ENCODE results near the gene UQCR11.
A peak's percentile ranks its signal among the peaks of the same experiment; 100 is the strongest.

The UQCR11 gene

GRCh38 chr19:1567116-1567847 lies 38.0 kb downstream of the UQCR11 start:
- Mint-ChIP-seq H3K9me3 (no peaks in the 10 kb centered on the region), H3K27ac (no peak overlapping the region), H3K4me1 (peaks cover 5% of the 10 kb centered on the region), H3K27me3 (peaks cover 73% of the 10 kb centered on the region), H3K36me3 (no peaks in the 10 kb centered on the region), H3K4me3 (peak overlapping the region; percentile 41)
- CTCF ChIA-PET = no interaction called here
- DNase-seq = peak; percentile 29

GRCh38 chr19:1566392-1567115 lies 38.7 kb downstream of the UQCR11 start:
- no peak for DNase-seq
- peaks cover 66% of the 10 kb centered on the region for H3K27me3 Mint-ChIP-seq
- peaks cover 5% of the 10 kb centered on the region for H3K4me1 Mint-ChIP-seq
- peak overlapping the region; percentile 31 for H3K4me3 Mint-ChIP-seq
- no peaks in the 10 kb centered on the region for H3K36me3 Mint-ChIP-seq
- CTCF ChIA-PET = no interaction called here
- no peak overlapping the region for H3K27ac Mint-ChIP-seq
- H3K9me3 Mint-ChIP-seq = no peaks in the 10 kb centered on the region

GRCh38 chr19:1563251-1563650 lies 42.0 kb downstream of the UQCR11 start:
- no peaks in the 10 kb centered on the region for H3K36me3 Mint-ChIP-seq
- no peak overlapping the region for H3K27ac Mint-ChIP-seq
- peaks cover 34% of the 10 kb centered on the region for H3K27me3 Mint-ChIP-seq

GRCh38 chr19:1561236-1561842 lies 43.9 kb downstream of the UQCR11 start:
- CTCF ChIA-PET = interaction anchor here (0.6 to 0.7 kb wide), 2 partner anchors 29 to 90 kb away, joined by 3 read pairs; no protein-coding TSS in a partner anchor
- Mint-ChIP-seq H3K27ac (no peak overlapping the region), H3K36me3 (no peaks in the 10 kb centered on the region), H3K4me1 (no peaks in the 10 kb centered on the region), H3K4me3 (no peak overlapping the region), H3K9me3 (no peaks in the 10 kb centered on the region), H3K27me3 (peaks cover 30% of the 10 kb centered on the region)
- DNase-seq = no peak

More at GRCh38 chr19:1563251-1563650, 42.0 kb downstream of the UQCR11 start:
- H3K4me1 Mint-ChIP-seq = no peaks in the 10 kb centered on the region
- H3K4me3 Mint-ChIP-seq = no peak overlapping the region
- no peak for DNase-seq
- CTCF ChIA-PET = no interaction called here
- H3K9me3 Mint-ChIP-seq = no peaks in the 10 kb centered on the region

- CTCF ChIA-PET = no interaction called here
- H3K4me3 Mint-ChIP-seq = no peak overlapping the region
- H3K9me3 Mint-ChIP-seq = no peaks in the 10 kb centered on the region
These were observed 44.9 kb downstream of the UQCR11 start for GRCh38 chr19:1560286-1560882.

GRCh38 chr19:1558552-1558951 lies 46.7 kb downstream of the UQCR11 start:
- no peaks in the 10 kb centered on the region for H3K9me3 Mint-ChIP-seq
- H3K27me3 Mint-ChIP-seq = peaks cover 7% of the 10 kb centered on the region
- H3K36me3 Mint-ChIP-seq = no peaks in the 10 kb centered on the region
- H3K4me1 Mint-ChIP-seq = no peaks in the 10 kb centered on the region
- H3K4me3 Mint-ChIP-seq = no peak overlapping the region
- no peak overlapping the region for H3K27ac Mint-ChIP-seq
- CTCF ChIA-PET = no interaction called here
- DNase-seq = no peak

More at GRCh38 chr19:1560286-1560882, 44.9 kb downstream of the UQCR11 start:
- no peak for DNase-seq
- Mint-ChIP-seq H3K27me3 (peaks cover 20% of the 10 kb centered on the region), H3K36me3 (no peaks in the 10 kb centered on the region), H3K4me1 (no peaks in the 10 kb centered on the region), H3K27ac (no peak overlapping the region)

GRCh38 chr19:1556390-1557070 lies 48.7 kb downstream of the UQCR11 start:
- H3K4me1 Mint-ChIP-seq = no peaks in the 10 kb centered on the region
- peaks cover 9% of the 10 kb centered on the region for H3K27me3 Mint-ChIP-seq
- H3K9me3 Mint-ChIP-seq = no peaks in the 10 kb centered on the region
- CTCF ChIA-PET = no interaction called here
- H3K36me3 Mint-ChIP-seq = no peaks in the 10 kb centered on the region
- H3K4me3 Mint-ChIP-seq = no peak overlapping the region
- H3K27ac Mint-ChIP-seq = no peak overlapping the region
- no peak for DNase-seq

- Mint-ChIP-seq H3K4me3 (no peak overlapping the region), H3K36me3 (no peaks in the 10 kb centered on the region), H3K27me3 (peaks cover 11% of the 10 kb centered on the region), H3K9me3 (no peaks in the 10 kb centered on the region), H3K27ac (no peak overlapping the region), H3K4me1 (no peaks in the 10 kb centered on the region)
- no peak for DNase-seq
- CTCF ChIA-PET = no interaction called here
These were observed 49.5 kb downstream of the UQCR11 start for GRCh38 chr19:1555487-1556389.

GRCh38 chr19:1554968-1555367 lies 50.3 kb downstream of the UQCR11 start:
- H3K4me1 Mint-ChIP-seq = no peaks in the 10 kb centered on the region
- H3K9me3 Mint-ChIP-seq = no peaks in the 10 kb centered on the region
- DNase-seq = no peak
- peaks cover 11% of the 10 kb centered on the region for H3K27me3 Mint-ChIP-seq
- H3K27ac Mint-ChIP-seq = no peak overlapping the region
- H3K4me3 Mint-ChIP-seq = no peak overlapping the region
- CTCF ChIA-PET = no interaction called here
- no peaks in the 10 kb centered on the region for H3K36me3 Mint-ChIP-seq

- H3K27ac Mint-ChIP-seq = no peak overlapping the region
- no peak for DNase-seq
- no peaks in the 10 kb centered on the region for H3K36me3 Mint-ChIP-seq
- no peaks in the 10 kb centered on the region for H3K4me1 Mint-ChIP-seq
- peaks cover 15% of the 10 kb centered on the region for H3K27me3 Mint-ChIP-seq
- H3K9me3 Mint-ChIP-seq = no peaks in the 10 kb centered on the region
- CTCF ChIA-PET = interaction anchor here (1.3 kb wide), 1 partner anchor 119 kb away, joined by 3 read pairs; no protein-coding TSS in a partner anchor
- H3K4me3 Mint-ChIP-seq = no peak overlapping the region
These were observed 51.8 kb downstream of the UQCR11 start for GRCh38 chr19:1553415-1553814.

GRCh38 chr19:1551068-1552040 lies 53.9 kb downstream of the UQCR11 start:
- Mint-ChIP-seq H3K36me3 (no peaks in the 10 kb centered on the region), H3K4me3 (no peak overlapping the region), H3K4me1 (no peaks in the 10 kb centered on the region), H3K27ac (no peak overlapping the region), H3K27me3 (peaks cover 25% of the 10 kb centered on the region), H3K9me3 (no peaks in the 10 kb centered on the region)
- no peak for DNase-seq
- CTCF ChIA-PET = no interaction called here

GRCh38 chr19:1549332-1549945 lies 55.8 kb downstream of the UQCR11 start:
- Mint-ChIP-seq H3K9me3 (no peaks in the 10 kb centered on the region), H3K4me1 (peaks cover 4% of the 10 kb centered on the region), H3K36me3 (no peaks in the 10 kb centered on the region), H3K27me3 (peaks cover 44% of the 10 kb centered on the region), H3K4me3 (no peak overlapping the region), H3K27ac (no peak overlapping the region)
- no peak for DNase-seq
- CTCF ChIA-PET = no interaction called here

All from activated naive CD4-positive, alpha-beta T cell treated with anti-CD3 and anti-CD28 coated beads, Interleukin-2, amount 10 ng/mL, durations not matched to agents 7 days and 5 days (primary cell).